Ectodermal cell (in vitro differentiated cells): ENCODE data around the gene FUT7.
"Not testable (repeated sequence)": the region's sequence is repeated elsewhere in the genome, so short reads cannot be mapped to it uniquely, and the experiment has no call there.

ENCODE experiments used
- H3K27ac ChIP-seq: 2 replicates; pipeline ENCODE4 v1.7.0; 2013; ENCODE audit warnings: mild to moderate bottlenecking, low read depth, low read length; ENCODE audit not compliant: insufficient read depth, poor library complexity, severe bottlenecking
- H3K27me3 ChIP-seq: 2 replicates; pipeline ENCODE4 v1.7.0; 2013; ENCODE audit warnings: mild to moderate bottlenecking, low read length; ENCODE audit not compliant: insufficient read depth, control insufficient read depth, poor library complexity, severe bottlenecking
- H3K36me3 ChIP-seq: one replicate; pipeline ENCODE4 v1.7.0; 2013; ENCODE audit warnings: low read length; ENCODE audit not compliant: control insufficient read depth, insufficient read depth
- H3K4me1 ChIP-seq: one replicate; pipeline ENCODE4 v1.7.0; 2013; ENCODE audit warnings: low read length; ENCODE audit not compliant: control insufficient read depth, insufficient read depth
- H3K4me3 ChIP-seq: 2 replicates; pipeline ENCODE4 v1.7.0; 2013; ENCODE audit warnings: low read depth, low read length, control low read depth; ENCODE audit not compliant: insufficient read depth
- H3K9me3 ChIP-seq: 2 replicates; pipeline ENCODE4 v1.7.0; 2013; ENCODE audit warnings: mild to moderate bottlenecking, low read length, moderate library complexity; ENCODE audit not compliant: control insufficient read depth
- WGBS, 2 experiments: methylation state at CpG; one replicate each; pipeline ENCODE4 v1.1.7; 2013; ENCODE audit warnings: missing lambda C conversion rate in 2 of 2; 5-methylcytosine and 5-hydroxymethylcytosine counted together

The FUT7 gene

DNA sequence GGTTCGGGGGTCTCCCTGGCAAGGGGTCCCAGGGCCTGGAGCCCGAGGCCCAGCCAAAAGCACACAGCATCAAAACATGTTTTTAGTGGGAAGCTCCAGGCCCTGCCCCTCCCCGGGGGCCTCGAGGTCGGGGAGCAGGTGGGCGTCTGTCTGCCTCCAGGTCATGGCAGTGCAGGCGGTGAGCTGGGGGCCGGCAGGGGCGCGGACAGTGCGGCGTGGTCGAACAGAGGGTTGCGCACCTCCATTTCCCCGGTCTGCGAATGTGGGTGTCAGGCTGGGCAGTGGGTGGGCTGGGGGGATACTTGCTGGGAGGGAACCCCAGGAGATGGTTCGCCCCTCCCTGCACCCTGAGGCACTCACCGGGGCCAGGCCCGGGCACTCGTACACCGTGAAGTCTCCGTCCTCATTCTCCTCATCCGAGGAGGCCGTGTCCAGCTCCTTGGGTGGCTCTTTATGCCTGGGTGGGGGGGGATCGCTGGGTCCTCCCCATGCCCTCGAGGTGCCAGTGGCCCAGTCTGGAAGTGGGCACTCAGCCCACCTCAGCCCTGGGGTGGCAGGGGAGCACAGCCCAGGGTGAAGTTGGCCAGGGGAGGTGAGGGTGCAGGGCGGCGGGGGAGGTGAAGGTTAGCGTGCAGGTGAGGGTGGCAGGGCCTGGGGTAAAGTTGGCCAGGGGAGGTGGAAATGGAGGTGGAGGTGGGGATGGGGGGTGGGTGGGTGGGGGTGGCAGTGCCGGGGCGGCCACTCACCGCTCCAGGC lies 7.9 kb upstream of the FUT7 start:
- no peak overlapping the region for H3K4me3 ChIP-seq
- H3K9me3 ChIP-seq = no peaks in the 10 kb centered on the region
- peaks cover 13% of the 10 kb centered on the region for H3K27me3 ChIP-seq
- WGBS, 2 experiments = 95 to 97% methylated on average over 32 of the region's 32 CpGs
- H3K4me1 ChIP-seq = peaks cover 2% of the 10 kb centered on the region
- H3K36me3 ChIP-seq = peaks cover 4% of the 10 kb centered on the region
- no peak overlapping the region for H3K27ac ChIP-seq

- Histone ChIP-seq H3K4me3 (no peak overlapping the region), H3K27me3 (peaks cover 8% of the 10 kb centered on the region), H3K4me1 (no peaks in the 10 kb centered on the region), H3K36me3 (peaks cover 4% of the 10 kb centered on the region), H3K27ac (no peak overlapping the region), H3K9me3 (no peaks in the 10 kb centered on the region)
- 93% methylated on average over 9 of the region's 9 CpGs for whole genome bisulfite sequencing, 2 experiments
These were observed 7.0 kb upstream of the FUT7 start for GRCh38 chr9:137038916-137039315.

- WGBS, 2 experiments = 93 to 95% methylated on average over 10 of the region's 10 CpGs
- H3K36me3 ChIP-seq = peaks cover 4% of the 10 kb centered on the region
- H3K9me3 ChIP-seq = no peaks in the 10 kb centered on the region
- peaks cover 5% of the 10 kb centered on the region for H3K27me3 ChIP-seq
- no peak overlapping the region for H3K27ac ChIP-seq
- H3K4me3 ChIP-seq = no peak overlapping the region
- H3K4me1 ChIP-seq = no peaks in the 10 kb centered on the region
These were observed 5.6 kb upstream of the FUT7 start for GRCh38 chr9:137037483-137037882.

GRCh38 chr9:137037035-137037434 lies 5.1 kb upstream of the FUT7 start:
- no peaks in the 10 kb centered on the region for H3K4me1 ChIP-seq
- H3K27ac ChIP-seq = no peak overlapping the region
- peaks cover 5% of the 10 kb centered on the region for H3K27me3 ChIP-seq
- WGBS, 2 experiments = 89 to 96% methylated on average over 13 of the region's 13 CpGs
- no peaks in the 10 kb centered on the region for H3K9me3 ChIP-seq
- peaks cover 4% of the 10 kb centered on the region for H3K36me3 ChIP-seq
- H3K4me3 ChIP-seq = no peak overlapping the region

- H3K9me3 ChIP-seq = no peaks in the 10 kb centered on the region
- WGBS, 2 experiments = 83 to 87% methylated on average over 8 of the region's 8 CpGs
- peaks cover 4% of the 10 kb centered on the region for H3K36me3 ChIP-seq
- no peak overlapping the region for H3K27ac ChIP-seq
- no peaks in the 10 kb centered on the region for H3K4me1 ChIP-seq
- H3K4me3 ChIP-seq = no peak overlapping the region
- H3K27me3 ChIP-seq = peaks cover 5% of the 10 kb centered on the region
These were observed 4.0 kb upstream of the FUT7 start for GRCh38 chr9:137035937-137036336.

DNA sequence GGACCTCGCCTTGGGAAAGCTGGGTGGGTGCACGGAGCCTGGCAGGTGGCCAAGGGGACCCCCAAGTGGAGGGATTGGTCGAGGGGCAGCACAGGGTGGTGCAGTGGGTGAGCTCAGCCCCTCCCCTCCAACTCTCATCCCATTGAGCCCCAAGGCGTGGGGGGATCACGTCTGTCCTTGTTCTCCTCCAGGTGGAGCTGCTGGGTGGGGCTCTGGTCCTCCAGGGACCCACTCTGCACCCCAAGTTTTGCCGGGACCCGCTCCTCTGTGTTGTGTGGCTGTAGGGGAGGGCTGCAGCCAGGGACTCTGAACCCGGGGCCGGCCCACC lies 3.6 kb upstream of the FUT7 start:
- H3K27me3 ChIP-seq = peaks cover 5% of the 10 kb centered on the region
- peaks cover 4% of the 10 kb centered on the region for H3K36me3 ChIP-seq
- no peak overlapping the region for H3K4me3 ChIP-seq
- WGBS, 2 experiments = 32 to 36% methylated on average over 9 of the region's 9 CpGs
- H3K4me1 ChIP-seq = no peaks in the 10 kb centered on the region
- H3K9me3 ChIP-seq = no peaks in the 10 kb centered on the region
- H3K27ac ChIP-seq = no peak overlapping the region

GRCh38 chr9:137034709-137035506 lies 3.0 kb upstream of the FUT7 start:
- Histone ChIP-seq H3K9me3 (no peaks in the 10 kb centered on the region), H3K36me3 (peaks cover 4% of the 10 kb centered on the region), H3K4me3 (no peak overlapping the region), H3K4me1 (no peaks in the 10 kb centered on the region), H3K27me3 (peaks cover 5% of the 10 kb centered on the region), H3K27ac (no peak overlapping the region)
- WGBS, 2 experiments = 40 to 44% methylated on average over 24 of the region's 24 CpGs

DNA sequence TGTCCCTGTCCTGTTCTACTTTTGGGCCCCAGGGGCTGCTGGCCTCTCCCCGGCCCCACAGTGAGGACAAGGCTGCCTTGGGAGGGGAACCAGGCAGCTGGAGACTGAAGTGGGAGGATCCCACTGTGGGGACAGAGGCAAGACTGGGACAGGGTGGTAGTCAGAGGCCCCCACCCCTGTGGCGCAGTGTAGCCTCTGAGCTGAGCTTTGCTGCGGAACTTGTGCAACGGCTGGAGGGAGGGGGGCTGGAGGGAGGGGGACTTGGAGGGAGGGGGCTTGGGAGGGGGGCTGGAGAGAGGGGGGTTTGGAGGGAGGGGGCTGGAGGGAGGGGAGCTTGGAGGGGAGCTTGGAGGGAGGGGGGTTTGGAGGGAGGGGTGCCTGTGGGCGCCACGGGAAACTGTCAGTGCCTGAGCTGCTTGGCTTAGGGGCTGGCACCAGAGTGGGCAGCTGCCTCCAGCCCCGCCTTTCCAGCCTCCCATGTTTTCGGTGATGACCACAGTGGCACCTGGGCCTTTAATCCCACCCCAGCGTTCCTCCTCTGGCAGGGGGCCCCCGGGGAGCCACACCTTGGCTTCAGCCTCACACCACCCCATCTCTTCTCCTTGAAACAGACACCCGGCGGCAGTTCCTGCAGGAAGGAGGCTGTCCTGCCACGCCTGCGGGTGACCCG lies 2.3 kb upstream of the FUT7 start:
- peaks cover 7% of the 10 kb centered on the region for H3K27me3 ChIP-seq
- H3K27ac ChIP-seq = no peak overlapping the region
- WGBS, 2 experiments = 85 to 86% methylated on average over 13 of the region's 15 CpGs
- no peaks in the 10 kb centered on the region for H3K9me3 ChIP-seq
- peaks cover under 1% of the 10 kb centered on the region for H3K4me1 ChIP-seq
- no peak overlapping the region for H3K4me3 ChIP-seq
- H3K36me3 ChIP-seq = peaks cover 2% of the 10 kb centered on the region

- 88 to 95% methylated on average over 5 of the region's 5 CpGs for WGBS, 2 experiments
- not testable (repeated sequence) for H3K27ac ChIP-seq, H3K4me1 ChIP-seq, H3K36me3 ChIP-seq, H3K4me3 ChIP-seq, H3K9me3 ChIP-seq
- H3K27me3 ChIP-seq = peaks cover 14% of the 10 kb centered on the region
These were observed 1.6 kb upstream of the FUT7 start for GRCh38 chr9:137033481-137033880.

- WGBS, 2 experiments = 85 to 89% methylated on average over 10 of the region's 10 CpGs
- H3K27ac ChIP-seq = no peak overlapping the region
- H3K36me3 ChIP-seq = no peaks in the 10 kb centered on the region
- H3K4me1 ChIP-seq = peaks cover 7% of the 10 kb centered on the region
- H3K9me3 ChIP-seq = no peaks in the 10 kb centered on the region
- no peak overlapping the region for H3K4me3 ChIP-seq
- H3K27me3 ChIP-seq = peaks cover 16% of the 10 kb centered on the region
These were observed 970 bp upstream of the FUT7 start for GRCh38 chr9:137032858-137033257.
